GM21390 (cell line): ENCODE data around the gene RPRD1B.

Source experiments
- ATAC-seq: cut with Tn5 transposase; IDR thresholded peaks from one replicate; pipeline ENCODE4 v1.9.1; 2021; ENCODE audit not compliant: unreplicated experiment

RPRD1B gene

DNA sequence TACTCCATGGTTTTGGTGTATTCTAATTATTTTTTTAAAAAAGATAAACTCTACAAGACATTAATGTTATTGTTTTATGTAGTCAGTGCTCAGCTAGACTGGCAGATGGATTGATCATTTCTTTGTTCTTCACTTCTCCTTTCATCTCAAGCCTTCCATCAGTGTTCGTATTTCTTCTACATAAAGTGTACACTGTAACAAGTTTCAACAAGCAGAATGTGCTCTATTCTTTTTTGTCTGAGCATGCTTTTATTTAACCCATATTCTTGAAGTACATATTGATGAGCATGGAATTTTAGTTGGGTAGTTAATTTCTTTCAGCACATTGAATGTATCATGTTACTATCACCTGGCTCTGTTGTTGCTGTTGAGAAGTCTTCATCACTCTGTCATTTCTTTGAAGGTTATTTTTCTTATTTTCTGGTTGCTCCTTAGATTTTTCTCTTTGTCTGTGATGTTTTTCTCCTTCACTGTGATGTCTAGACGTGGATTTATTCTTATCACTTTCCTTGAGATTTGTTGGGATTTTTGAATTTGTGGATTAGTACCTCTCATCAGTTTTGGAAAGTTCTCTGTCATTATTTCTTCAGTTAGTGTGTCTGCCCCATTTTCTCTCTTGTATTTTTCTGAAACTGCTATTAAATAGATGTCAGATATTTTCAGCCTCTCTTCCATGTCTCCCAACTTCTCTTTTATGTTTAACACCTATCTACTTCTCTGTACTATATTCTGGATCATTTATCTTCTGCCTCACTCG, 83.0 kb downstream of the RPRD1B start:
- no peak for ATAC-seq

DNA sequence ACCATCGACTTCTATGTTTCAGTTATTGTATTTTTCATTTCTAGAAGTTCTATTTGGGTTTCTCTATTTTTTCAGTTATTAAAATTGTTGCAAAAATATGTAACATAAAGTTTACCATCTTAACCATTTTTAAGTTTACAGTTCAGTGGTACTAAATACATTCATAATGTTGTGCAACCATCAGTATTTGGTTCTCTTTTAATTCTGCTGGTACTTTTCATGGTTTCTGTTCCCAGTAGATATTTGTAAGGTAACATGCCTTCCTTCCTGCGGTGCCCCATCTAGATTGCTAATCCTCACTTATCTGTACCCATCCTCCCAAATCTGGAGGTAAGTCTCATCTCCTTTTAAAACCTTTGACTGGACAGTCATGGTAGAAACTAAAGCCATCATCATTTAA, 83.7 kb downstream of the RPRD1B start:
- ATAC-seq = no peak

- no peak for ATAC-seq
These were observed 84.1 kb downstream of the RPRD1B start for GRCh38 chr20:38117635-38118034.

DNA sequence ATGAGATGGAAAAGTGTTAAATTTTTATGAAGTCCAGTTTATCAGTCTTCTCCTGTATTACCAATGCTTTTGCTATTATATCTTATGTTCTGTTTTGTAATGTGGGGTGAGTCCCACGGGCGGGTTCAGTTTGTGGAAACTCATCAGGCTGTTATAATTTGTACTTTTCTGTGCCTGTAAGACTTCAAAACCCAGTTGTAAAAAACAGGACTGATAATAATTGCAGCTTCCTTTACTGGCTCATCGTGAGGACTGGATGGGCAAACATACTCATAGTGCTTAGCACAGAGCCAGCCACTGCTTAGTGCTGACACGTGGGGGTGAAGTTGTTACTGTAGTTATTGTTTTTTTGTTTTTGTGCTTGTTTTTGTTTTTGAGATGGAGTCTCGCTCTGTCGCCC, 85.9 kb downstream of the RPRD1B start:
- no peak for ATAC-seq

DNA sequence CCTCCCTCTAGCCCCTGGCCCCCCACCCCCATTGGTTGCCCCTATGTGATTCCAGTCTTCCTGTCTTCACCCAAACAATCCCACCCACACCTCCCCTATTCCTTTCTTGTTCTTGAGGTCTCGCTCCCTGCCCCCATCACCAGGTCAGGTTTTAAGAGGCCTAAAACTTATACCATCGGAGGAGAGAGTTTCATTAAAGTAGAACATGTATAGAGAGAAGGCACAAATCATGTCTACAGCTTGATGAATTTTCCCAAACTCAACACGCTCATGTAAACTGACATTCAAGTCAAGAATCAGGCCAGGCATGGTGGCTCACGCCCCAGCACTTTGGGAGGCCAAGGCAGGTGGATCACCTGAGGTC, 87.1 kb downstream of the RPRD1B start:
- no peak for ATAC-seq

DNA sequence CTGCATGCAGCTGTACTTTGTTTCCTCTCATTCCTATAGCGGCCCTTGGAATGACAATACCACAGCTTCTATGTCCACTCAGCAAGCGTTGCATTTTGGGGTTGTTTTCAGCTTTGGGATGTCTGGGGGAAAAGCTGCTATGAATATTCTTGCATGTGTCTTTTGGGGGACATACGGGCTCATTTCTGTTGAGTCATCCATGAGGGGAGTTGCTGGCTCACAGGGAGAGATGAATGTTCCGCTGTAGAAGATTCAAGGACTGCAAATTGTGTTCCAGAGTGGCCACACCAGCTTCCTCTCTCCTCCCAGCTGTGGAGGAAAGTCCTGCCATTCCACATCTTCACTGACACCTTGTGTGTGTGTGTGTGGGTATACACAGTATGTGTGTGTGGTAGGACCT, 88.2 kb downstream of the RPRD1B start:
- no peak for ATAC-seq

GRCh38 chr20:38123021-38123587, 89.6 kb downstream of the RPRD1B start:
- ATAC-seq = no peak

GRCh38 chr20:38125157-38126056, 91.9 kb downstream of the RPRD1B start:
- no peak for ATAC-seq

GRCh38 chr20:38126146-38126921, 92.8 kb downstream of the RPRD1B start:
- ATAC-seq = no peak

GRCh38 chr20:38126932-38127621, 93.5 kb downstream of the RPRD1B start:
- ATAC-seq = no peak

GRCh38 chr20:38127920-38128528, 94.5 kb downstream of the RPRD1B start:
- ATAC-seq = no peak

DNA sequence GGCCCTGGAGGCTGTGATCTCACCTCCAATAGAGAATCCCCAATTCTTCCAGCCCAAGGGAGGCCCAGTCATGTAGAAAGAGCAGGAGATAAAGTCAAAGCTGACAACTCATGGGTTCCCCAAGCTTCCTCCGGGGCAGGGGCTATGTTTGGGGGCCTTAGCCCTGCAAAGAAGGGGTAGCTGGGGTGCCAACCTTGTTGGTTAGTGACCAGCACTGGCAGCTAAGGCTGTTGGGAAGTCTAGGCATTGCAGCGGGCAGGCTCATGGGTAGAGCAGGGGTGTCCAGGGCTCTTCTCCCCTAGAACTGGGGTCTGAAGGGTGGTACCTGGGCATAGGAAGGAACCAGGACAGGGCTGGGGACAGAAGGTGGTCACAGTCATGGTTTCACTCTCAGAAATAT, 95.1 kb downstream of the RPRD1B start:
- ATAC-seq = no peak

DNA sequence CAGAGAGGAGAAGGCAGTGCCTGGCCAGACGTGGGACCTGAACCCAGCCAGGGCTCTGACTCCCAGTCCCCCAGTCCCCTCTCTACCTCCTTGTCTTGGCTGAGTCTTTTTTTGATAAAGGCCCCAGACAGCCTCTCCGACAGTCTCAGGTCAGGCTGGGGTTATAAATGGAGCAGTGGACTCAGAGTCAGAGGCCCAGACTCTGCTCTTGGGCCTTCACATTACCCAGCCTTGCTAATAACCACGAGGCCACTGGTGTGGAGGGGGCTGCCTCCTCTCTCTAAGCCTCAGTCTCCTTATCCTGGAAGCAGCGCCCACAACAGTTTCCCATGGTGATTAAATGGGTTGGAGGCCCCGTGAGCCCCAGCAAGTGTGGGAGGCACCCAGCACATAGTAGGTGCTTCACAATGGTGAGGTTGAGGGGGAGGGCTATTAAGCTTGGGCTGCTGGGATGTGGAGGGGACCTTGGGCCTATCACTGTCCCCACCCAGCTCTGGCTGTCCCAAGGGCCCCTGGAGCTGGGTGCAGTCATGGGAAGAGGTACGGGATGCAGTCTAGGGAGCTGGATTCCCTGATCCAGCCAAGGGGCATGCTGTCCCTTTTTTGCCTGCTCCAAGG, 95.8 kb downstream of the RPRD1B start:
- ATAC-seq = no peak

- ATAC-seq = no peak
These were observed 96.5 kb downstream of the RPRD1B start for GRCh38 chr20:38129893-38130609.

DNA sequence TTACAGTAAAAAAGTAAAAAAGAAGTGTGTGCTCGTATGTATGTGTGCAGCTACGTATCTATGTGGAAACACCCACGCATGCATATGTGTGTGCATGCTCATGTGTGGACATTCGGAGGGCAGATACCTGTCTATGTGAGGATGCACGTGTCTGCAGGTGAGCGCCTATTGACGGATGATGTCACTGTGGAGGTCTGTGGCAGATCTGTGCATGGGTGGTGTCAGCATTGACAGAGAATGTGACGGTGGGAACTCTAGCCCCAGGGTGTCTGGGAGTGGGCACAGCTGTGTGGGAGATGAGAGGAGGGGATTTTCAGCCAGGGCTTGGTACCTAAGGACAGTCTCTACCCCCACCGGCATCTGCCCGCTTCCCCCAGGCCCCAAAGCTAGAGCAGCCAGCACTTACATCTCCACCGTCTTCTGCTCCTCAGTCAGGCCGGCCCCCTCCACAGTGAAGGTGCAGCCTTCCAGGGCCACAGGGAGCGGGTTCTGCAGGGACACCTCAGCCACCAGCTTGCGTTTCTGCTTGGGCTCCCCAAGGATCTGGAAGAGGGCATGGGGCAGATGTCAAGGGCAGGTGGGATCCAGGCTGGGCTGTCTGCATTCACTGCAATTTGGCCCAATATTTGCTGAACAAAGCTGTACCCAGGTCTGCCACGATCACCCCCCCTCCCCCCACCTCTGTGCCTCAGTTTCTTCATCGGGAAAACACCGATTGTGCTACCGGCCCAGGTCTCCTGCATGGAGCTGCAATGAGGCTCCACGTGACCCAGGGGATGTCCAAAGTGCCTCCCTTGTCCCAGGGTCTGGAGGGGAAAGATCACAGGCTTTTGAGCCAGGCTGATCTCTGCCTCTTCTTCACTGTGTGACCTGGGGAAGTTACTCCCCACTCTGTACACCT, 97.4 kb downstream of the RPRD1B start:
- ATAC-seq = no peak

- ATAC-seq = no peak
These were observed 98.1 kb downstream of the RPRD1B start for GRCh38 chr20:38131588-38132121.

- no peak for ATAC-seq
These were observed 98.8 kb downstream of the RPRD1B start for GRCh38 chr20:38132156-38132909.
